ENCODE data around the gene GDA. TPM values are rescaled to one million over a fixed set of nuclear protein-coding genes. Genes with fewer than 3 reads are reported as not detected.

The GDA gene
- total and polyA plus RNA-seq, 2 of the 8 experiments (the other 6 are each of a cell fraction or from before 2014, with no cell fraction given) = 0.35 to 3.0 TPM

DNA sequence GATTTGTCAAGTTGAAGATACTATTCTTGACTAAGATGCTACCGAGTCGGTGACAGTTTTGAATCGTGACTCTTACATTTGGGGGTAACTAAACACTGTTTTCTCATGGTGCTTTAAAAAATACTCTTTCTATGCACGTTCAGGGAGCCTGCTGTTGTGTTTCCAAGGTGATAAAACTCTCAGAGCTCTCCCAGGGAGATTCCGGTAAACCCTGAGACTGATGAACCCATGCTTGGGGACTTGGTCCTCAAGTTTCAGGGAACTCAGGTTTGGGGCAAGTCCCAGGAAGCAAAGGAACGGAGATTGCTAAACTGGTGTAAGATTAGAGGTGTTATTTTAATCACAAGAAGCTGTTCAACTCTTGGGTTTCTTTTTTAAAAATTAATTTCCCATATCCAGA is 1.4 kb downstream of the GDA start:
- no peak overlapping the region for H3K9ac ChIP-seq (replicated peaks in 1 of 4; ENCODE audit: extremely low read depth in 1 of 4, low read depth in 3 of 4, low read length in 3 of 4)
- H2AK5ac ChIP-seq (ENCODE audit: low read depth, low read length) = no peak overlapping the region
- no peak overlapping the region for H4K91ac ChIP-seq (replicated peaks; ENCODE audit: insufficient read length, low read length)
- H3K23ac ChIP-seq (ENCODE audit: insufficient read length) = no peak overlapping the region
- no peak overlapping the region for H3K4me3 ChIP-seq (ENCODE audit: extremely low read depth in 1 of 4, insufficient read depth in 2 of 4, low read depth in 3 of 4, low read length in 4 of 4)
- no peak overlapping the region for H3K27ac ChIP-seq (ENCODE audit: low read depth, low read length)
- H2BK20ac ChIP-seq (ENCODE audit: low read length) = no peak overlapping the region
- no peak overlapping the region for H4K5ac ChIP-seq (ENCODE audit: insufficient read length, low read depth, low read length)
- H4K8ac ChIP-seq (ENCODE audit: extremely low read depth, insufficient read depth, low read length) = no peak overlapping the region
- H3K79me2 ChIP-seq (ENCODE audit: control insufficient read depth in 1 of 2, insufficient read depth in 2 of 2, low read length in 2 of 2) = no peaks in the 10 kb centered on the region
- 86% methylated on average over 6 of the region's 6 CpGs; no CpG with 5 or more reads in 1 of the 2 experiments for WGBS, 2 experiments (ENCODE audit: extremely low coverage in 1 of 2, insufficient coverage in 1 of 2, insufficient read length in 1 of 2, insufficient replicate concordance in 2 of 2, low coverage in 1 of 2, low lambda C conversion rate in 2 of 2, missing lambda C conversion rate in 1 of 2)
- H2BK12ac ChIP-seq (ENCODE audit: low read depth, low read length) = no peak overlapping the region
- H2BK5ac ChIP-seq (ENCODE audit: low read depth, low read length) = no peak overlapping the region
- no peaks in the 10 kb centered on the region; the same call in 1 of the 2 replicates for H3K79me1 ChIP-seq (ENCODE audit: low read depth, low read length)
- no peak overlapping the region for H3K56ac ChIP-seq (replicated peaks; ENCODE audit: insufficient read length, low read depth, low read length)
- peaks cover 6% of the 10 kb centered on the region; the same call in 1 of the 2 replicates for H3K23me2 ChIP-seq (ENCODE audit: low read depth, low read length)
- no peaks in the 10 kb centered on the region for H4K20me1 ChIP-seq (replicated peaks in 1 of 2; ENCODE audit: control insufficient read depth in 1 of 2, insufficient read depth in 2 of 2, low read length in 2 of 2)
- no peak overlapping the region for H2BK120ac ChIP-seq (replicated peaks; ENCODE audit: low read depth, low read length)
- no peak overlapping the region for H2BK15ac ChIP-seq (ENCODE audit: low read length)
- no peak overlapping the region for H3K18ac ChIP-seq (ENCODE audit: extremely low read depth, low read length)
- FAIRE-seq = no peak
- H3K9me3 ChIP-seq (ENCODE audit: insufficient read depth in 2 of 2, low read depth in 1 of 2, low read length in 1 of 2) = no peaks in the 10 kb centered on the region
- no peak for DNase-seq (ENCODE audit: low read depth in 1 of 2, low spot score in 2 of 2)
- H3K14ac ChIP-seq (ENCODE audit: insufficient read length) = no peak overlapping the region
- H3K27me3 ChIP-seq (replicated peaks in 1 of 4; ENCODE audit: control insufficient read depth in 3 of 4, extremely low read depth in 1 of 4, insufficient read depth in 3 of 4, low read length in 3 of 4) = peaks cover 14 to 31% (median 27%) of the 10 kb centered on the region in 4 experiments
- ChIA-PET CTCF (ENCODE audit: partially characterized antibody) (interaction anchor here (0.7 to 2.0 kb wide), 5 partner anchors 10 to 161 kb away, joined by 3 to 6 read pairs (median 4); no protein-coding TSS in a partner anchor), POLR2A (ENCODE audit: partially characterized antibody) (no interaction called here)
- H3K4ac ChIP-seq (replicated peaks; ENCODE audit: insufficient read length, low read depth, low read length) = no peak overlapping the region
- H2AFZ ChIP-seq (ENCODE audit: low read length) = no peak overlapping the region
- H3K4me2 ChIP-seq (ENCODE audit: insufficient read depth in 1 of 2, low read depth in 2 of 2, low read length in 2 of 2) = no peak overlapping the region
- no peaks in the 10 kb centered on the region for H3K36me3 ChIP-seq (ENCODE audit: control insufficient read depth in 2 of 4, insufficient read depth in 4 of 4, low read length in 3 of 4)
- H3K4me1 ChIP-seq (replicated peaks in 1 of 4; ENCODE audit: control insufficient read depth in 3 of 4, insufficient read depth in 4 of 4, low read length in 3 of 4) = peaks cover 0 to 9% (median 2%) of the 10 kb centered on the region in 4 experiments; a peak in 4 of 7 replicates
